Muscle layer of duodenum (tissue), 2 donors: ENCODE results near the gene CAMK1D.

Source experiments
- H3K27ac ChIP-seq: one replicate; pipeline ENCODE4 v1.7.0; 2013; ENCODE audit warnings: mild to moderate bottlenecking, low read length
- H3K27me3 ChIP-seq: one replicate; pipeline ENCODE4 v1.7.0; 2013; ENCODE audit warnings: low read depth, mild to moderate bottlenecking, control low read depth, low read length
- H3K36me3 ChIP-seq, 2 donors: one replicate each; pipeline ENCODE4 v1.7.0; 2013; ENCODE audit warnings: low read length in 2 of 2, control low read depth in 1 of 2, mild to moderate bottlenecking in 1 of 2; ENCODE audit not compliant: insufficient read depth in 2 of 2, control insufficient read depth in 1 of 2
- H3K4me1 ChIP-seq, 2 donors: one replicate each; pipeline ENCODE4 v1.7.0; 2013; ENCODE audit warnings: low read length in 2 of 2, mild to moderate bottlenecking in 2 of 2, control low read depth in 1 of 2, moderate library complexity in 1 of 2; ENCODE audit not compliant: insufficient read depth in 2 of 2, control insufficient read depth in 1 of 2
- H3K4me3 ChIP-seq, 2 donors: one replicate each; pipeline ENCODE4 v1.7.0; 2013; ENCODE audit warnings: low read length in 2 of 2, low read depth in 1 of 2, mild to moderate bottlenecking in 1 of 2
- H3K9me3 ChIP-seq, 2 donors: one replicate each; pipeline ENCODE4 v1.7.0; 2013; ENCODE audit warnings: low read length in 2 of 2, control low read depth in 1 of 2, mild to moderate bottlenecking in 1 of 2; ENCODE audit not compliant: control insufficient read depth in 1 of 2
- donor health status: healthy.

The CAMK1D gene

GRCh38 chr10:12513003-12513365 lies 163.6 kb downstream of the CAMK1D start:
- H3K27ac ChIP-seq = no peak overlapping the region
- H3K36me3 ChIP-seq = no peaks in the 10 kb centered on the region
- H3K4me1 ChIP-seq = peaks cover 0 to 4% of the 10 kb centered on the region in 2 donors
- peaks cover 0 to 2% of the 10 kb centered on the region in 2 donors for H3K9me3 ChIP-seq
- no peak overlapping the region for H3K4me3 ChIP-seq
- no peaks in the 10 kb centered on the region for H3K27me3 ChIP-seq

DNA sequence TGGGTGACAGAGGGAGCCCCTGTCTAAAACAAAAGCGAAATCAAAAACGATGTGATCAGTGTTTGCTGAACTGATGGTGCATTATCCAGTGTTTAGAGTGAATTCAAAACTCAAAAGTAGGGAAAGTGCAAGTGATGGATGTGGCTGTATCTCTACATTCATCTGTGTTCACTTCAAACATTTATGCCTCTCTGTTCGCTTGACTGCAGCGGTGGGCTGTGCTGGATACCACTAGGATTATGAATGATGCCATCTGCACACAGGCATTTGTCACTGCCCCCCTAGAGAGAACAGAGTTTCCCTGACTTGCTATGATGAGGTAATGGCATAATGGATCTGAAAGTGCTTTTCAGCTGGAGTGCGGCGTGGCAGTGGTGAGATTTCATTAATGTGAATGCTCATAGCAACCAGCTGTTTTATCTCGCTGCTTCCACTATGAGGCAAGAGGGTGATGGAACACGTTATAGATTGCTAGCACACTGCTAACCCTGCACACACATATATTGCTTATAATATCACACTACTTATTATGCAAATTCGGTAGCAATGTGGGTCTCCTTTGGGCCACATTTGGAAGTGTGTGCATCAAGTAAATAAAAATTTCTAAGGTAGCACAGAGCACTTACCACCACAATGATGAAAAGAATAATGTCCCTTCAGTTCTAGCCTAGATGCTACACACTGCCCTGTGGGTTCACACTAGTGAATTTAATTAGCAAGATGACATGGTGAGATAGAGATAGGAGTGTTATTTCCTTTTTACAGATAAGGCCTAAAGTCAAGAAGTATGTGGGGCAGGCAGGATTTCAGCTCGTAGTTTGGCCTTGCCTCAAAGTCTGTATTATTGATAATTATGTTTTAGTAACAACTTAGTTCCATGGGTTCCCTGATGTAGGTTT lies 164.7 kb downstream of the CAMK1D start:
- H3K27me3 ChIP-seq = no peaks in the 10 kb centered on the region
- no peaks in the 10 kb centered on the region for H3K36me3 ChIP-seq
- no peak overlapping the region for H3K27ac ChIP-seq
- H3K4me3 ChIP-seq = no peak overlapping the region
- H3K4me1 ChIP-seq = peaks cover 0 to 4% of the 10 kb centered on the region in 2 donors
- peaks cover 0 to 3% of the 10 kb centered on the region in 2 donors for H3K9me3 ChIP-seq

DNA sequence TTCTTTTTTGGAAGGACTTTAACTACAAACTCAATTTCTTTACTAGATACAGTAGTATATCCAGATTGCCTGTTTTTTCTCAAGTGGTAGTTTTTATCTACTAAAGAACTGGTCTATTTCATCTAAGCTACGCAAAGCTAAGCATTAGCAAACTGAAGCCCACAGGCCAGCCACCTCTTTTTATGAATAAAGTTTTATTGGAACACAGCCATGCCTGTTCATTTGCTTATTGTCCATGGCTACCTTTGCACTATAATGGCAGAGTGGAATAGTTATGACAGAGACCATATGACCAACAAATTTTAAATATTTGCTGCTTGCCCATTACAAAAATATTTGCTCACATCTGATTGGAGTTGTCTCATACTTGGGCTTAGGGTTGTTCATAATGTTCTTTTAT lies 168.7 kb downstream of the CAMK1D start:
- Histone ChIP-seq H3K27me3 (no peaks in the 10 kb centered on the region), H3K4me1 (peaks cover 0 to 4% of the 10 kb centered on the region in 2 donors), H3K36me3 (no peaks in the 10 kb centered on the region), H3K4me3 (no peak overlapping the region), H3K9me3 (peaks cover 0 to 3% of the 10 kb centered on the region in 2 donors), H3K27ac (no peak overlapping the region)

- Histone ChIP-seq H3K27me3 (no peaks in the 10 kb centered on the region), H3K36me3 (no peaks in the 10 kb centered on the region), H3K4me1 (no peaks in the 10 kb centered on the region), H3K4me3 (no peak overlapping the region), H3K9me3 (peaks cover 0 to 3% of the 10 kb centered on the region in 2 donors), H3K27ac (no peak overlapping the region)
Observed at GRCh38 chr10:12521423-12521822, 172.1 kb downstream of the CAMK1D start.

DNA sequence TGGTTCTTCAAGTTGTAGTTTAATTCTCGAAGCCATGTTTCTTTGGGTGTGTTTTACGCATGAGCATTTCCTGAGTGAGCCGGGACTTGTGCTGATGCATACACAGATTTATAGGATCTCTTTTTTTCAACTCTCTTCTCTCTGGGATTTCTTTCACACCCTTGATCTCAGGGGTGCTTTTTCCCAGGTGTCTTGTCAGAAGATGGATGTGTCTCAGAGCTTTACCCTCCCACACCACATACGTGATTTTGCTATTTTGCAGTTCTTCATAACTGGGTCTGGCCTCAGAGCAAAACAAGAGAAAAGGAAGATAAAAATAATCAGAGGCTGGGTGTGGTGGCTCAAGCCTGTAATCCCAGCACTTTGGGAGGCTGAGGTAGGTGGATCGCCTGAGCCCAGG lies 177.0 kb downstream of the CAMK1D start:
- H3K36me3 ChIP-seq = no peaks in the 10 kb centered on the region
- no peak overlapping the region for H3K4me3 ChIP-seq
- no peak overlapping the region for H3K27ac ChIP-seq
- no peaks in the 10 kb centered on the region for H3K9me3 ChIP-seq
- no peaks in the 10 kb centered on the region for H3K27me3 ChIP-seq
- H3K4me1 ChIP-seq = peaks cover 0 to 4% of the 10 kb centered on the region in 2 donors

DNA sequence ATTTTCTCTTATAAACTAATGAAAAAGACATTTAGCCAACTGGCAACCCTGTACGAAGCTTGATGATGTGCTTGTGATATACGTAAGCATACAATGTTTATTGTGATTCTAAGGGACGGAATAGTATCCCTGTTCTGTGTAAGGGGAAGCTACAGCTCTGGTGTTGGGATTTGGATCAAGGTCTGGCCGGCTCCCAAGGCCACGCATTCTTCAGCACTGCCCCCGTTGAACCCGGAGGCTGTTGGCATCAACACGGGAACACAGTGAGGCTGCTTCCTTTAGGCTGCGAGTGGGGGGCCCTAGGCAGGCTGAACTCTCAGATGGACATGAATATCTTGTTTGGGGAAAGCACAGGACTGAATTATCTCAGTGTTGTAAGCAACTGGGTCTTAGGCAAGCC lies 180.6 kb downstream of the CAMK1D start:
- no peaks in the 10 kb centered on the region for H3K27me3 ChIP-seq
- no peak overlapping the region for H3K4me3 ChIP-seq
- H3K27ac ChIP-seq = no peak overlapping the region
- peaks cover 0 to 8% of the 10 kb centered on the region in 2 donors for H3K4me1 ChIP-seq
- H3K36me3 ChIP-seq = no peaks in the 10 kb centered on the region
- no peaks in the 10 kb centered on the region for H3K9me3 ChIP-seq

GRCh38 chr10:12531305-12532220 lies 182.2 kb downstream of the CAMK1D start:
- H3K27ac ChIP-seq = no peak overlapping the region
- H3K9me3 ChIP-seq = no peaks in the 10 kb centered on the region
- no peaks in the 10 kb centered on the region for H3K36me3 ChIP-seq
- peaks cover 0 to 8% of the 10 kb centered on the region in 2 donors for H3K4me1 ChIP-seq
- H3K4me3 ChIP-seq = no peak overlapping the region
- H3K27me3 ChIP-seq = no peaks in the 10 kb centered on the region

DNA sequence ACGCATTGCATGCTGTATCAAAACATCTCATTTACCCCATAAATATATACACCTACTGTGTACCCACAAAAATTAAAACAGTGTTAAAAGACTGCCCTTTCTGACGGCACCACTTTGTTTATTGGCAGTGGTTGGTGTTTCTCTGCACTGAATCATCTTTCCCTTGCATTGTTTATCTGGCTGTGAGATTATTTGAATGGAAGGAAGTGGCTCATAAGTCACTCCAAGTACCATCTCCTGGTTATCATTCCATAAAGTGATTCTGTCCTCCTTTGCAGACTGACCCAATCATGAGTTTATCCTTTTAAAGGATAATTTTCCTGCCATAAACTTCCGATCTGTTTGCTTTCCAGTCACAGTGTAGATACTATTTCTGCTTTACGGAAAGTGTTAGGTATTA lies 183.8 kb downstream of the CAMK1D start:
- Histone ChIP-seq H3K4me3 (no peak overlapping the region), H3K9me3 (no peaks in the 10 kb centered on the region), H3K4me1 (peaks cover 0 to 8% of the 10 kb centered on the region in 2 donors), H3K27me3 (no peaks in the 10 kb centered on the region), H3K27ac (no peak overlapping the region), H3K36me3 (no peaks in the 10 kb centered on the region)

- H3K4me3 ChIP-seq = no peak overlapping the region
- peaks cover 0 to 8% of the 10 kb centered on the region in 2 donors for H3K4me1 ChIP-seq
- no peaks in the 10 kb centered on the region for H3K36me3 ChIP-seq
- H3K9me3 ChIP-seq = no peaks in the 10 kb centered on the region
- no peaks in the 10 kb centered on the region for H3K27me3 ChIP-seq
- H3K27ac ChIP-seq = no peak overlapping the region
Observed at GRCh38 chr10:12533723-12534122, 184.4 kb downstream of the CAMK1D start.

DNA sequence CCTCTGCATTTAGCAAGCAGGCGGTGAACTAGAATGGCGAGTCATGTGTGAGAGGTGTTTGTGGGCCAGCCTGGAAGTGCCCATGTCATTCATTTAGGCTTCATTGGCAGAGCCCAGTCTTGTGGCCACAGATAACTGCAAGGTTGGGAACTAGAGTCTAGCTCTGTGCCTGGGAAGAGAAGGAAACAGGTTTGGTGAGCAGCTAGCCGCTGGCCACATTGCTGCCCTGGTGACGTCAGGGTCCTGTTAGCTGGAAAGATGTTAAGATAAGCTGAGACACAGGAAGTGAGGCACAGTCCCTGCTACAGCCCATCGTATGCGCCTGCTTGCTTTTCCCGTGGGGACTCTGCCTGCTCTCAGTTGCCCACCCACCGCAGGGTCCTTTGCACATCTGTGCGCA lies 185.5 kb downstream of the CAMK1D start:
- Histone ChIP-seq H3K4me3 (no peak overlapping the region), H3K9me3 (no peaks in the 10 kb centered on the region), H3K4me1 (peaks cover 0 to 8% of the 10 kb centered on the region in 2 donors), H3K27ac (no peak overlapping the region), H3K36me3 (no peaks in the 10 kb centered on the region), H3K27me3 (no peaks in the 10 kb centered on the region)

GRCh38 chr10:12535656-12536055 lies 186.3 kb downstream of the CAMK1D start:
- Histone ChIP-seq H3K9me3 (no peaks in the 10 kb centered on the region), H3K36me3 (no peaks in the 10 kb centered on the region), H3K27ac (no peak overlapping the region), H3K27me3 (no peaks in the 10 kb centered on the region), H3K4me1 (peaks cover 0 to 8% of the 10 kb centered on the region in 2 donors), H3K4me3 (no peak overlapping the region)
